ENCODE measurements around the gene MAPKAP1.

MAPKAP1 gene

DNA sequence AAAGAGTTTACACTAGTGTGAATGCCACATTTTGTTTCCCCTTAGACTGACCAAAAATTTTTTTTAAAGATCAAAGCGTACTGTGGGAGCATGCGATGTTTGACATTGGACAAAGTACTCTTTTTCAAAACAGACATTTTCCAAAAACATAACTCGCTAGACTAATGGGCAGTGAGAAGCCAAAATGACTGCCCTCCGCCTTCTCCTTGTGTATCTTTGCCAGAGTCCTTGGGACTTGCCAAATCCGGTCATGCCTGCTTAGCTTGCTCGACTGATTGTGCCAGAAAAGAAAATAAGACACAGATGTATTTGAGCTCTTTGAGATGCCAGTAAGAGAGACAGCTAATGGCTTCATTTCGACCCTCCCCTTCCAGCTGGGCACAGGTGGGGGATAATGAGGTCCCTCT is 157.5 kb downstream of the MAPKAP1 start:
- H3K4me2 ChIP-seq (ENCODE audit: low read length): no peak overlapping the region
- no peaks in the 10 kb centered on the region for H3K79me2 ChIP-seq (ENCODE audit: insufficient read depth, low read length)
- no peak overlapping the region for H3K27ac ChIP-seq (ENCODE audit: low read depth, low read length, poor library complexity, severe bottlenecking)
- no peak overlapping the region for H2AFZ ChIP-seq (ENCODE audit: low read length)
- H3K27me3 ChIP-seq (ENCODE audit: insufficient read depth, low read length): no peaks in the 10 kb centered on the region
- TF ChIP-seq, protein P1, sequence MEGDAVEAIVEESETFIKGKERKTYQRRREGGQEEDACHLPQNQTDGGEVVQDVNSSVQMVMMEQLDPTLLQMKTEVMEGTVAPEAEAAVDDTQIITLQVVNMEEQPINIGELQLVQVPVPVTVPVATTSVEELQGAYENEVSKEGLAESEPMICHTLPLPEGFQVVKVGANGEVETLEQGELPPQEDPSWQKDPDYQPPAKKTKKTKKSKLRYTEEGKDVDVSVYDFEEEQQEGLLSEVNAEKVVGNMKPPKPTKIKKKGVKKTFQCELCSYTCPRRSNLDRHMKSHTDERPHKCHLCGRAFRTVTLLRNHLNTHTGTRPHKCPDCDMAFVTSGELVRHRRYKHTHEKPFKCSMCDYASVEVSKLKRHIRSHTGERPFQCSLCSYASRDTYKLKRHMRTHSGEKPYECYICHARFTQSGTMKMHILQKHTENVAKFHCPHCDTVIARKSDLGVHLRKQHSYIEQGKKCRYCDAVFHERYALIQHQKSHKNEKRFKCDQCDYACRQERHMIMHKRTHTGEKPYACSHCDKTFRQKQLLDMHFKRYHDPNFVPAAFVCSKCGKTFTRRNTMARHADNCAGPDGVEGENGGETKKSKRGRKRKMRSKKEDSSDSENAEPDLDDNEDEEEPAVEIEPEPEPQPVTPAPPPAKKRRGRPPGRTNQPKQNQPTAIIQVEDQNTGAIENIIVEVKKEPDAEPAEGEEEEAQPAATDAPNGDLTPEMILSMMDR (IDR thresholded peaks at IDR 0.05; ENCODE audit: low read length): no peak
- no peak for TF ChIP-seq EZH2 (IDR thresholded peaks at IDR 0.05; ENCODE audit: borderline replicate concordance, low read length)
- H3K36me3 ChIP-seq (ENCODE audit: insufficient read depth, low read length): no peaks in the 10 kb centered on the region
- no peaks in the 10 kb centered on the region for H3K9me2 ChIP-seq (ENCODE audit: low read depth, low read length)
- no peaks in the 10 kb centered on the region for H3F3A ChIP-seq (ENCODE audit: insufficient read depth, low read length)
- H3K9ac ChIP-seq (ENCODE audit: low read length): no peak overlapping the region
- H3K4me3 ChIP-seq (ENCODE audit: low read depth, low read length, poor library complexity, severe bottlenecking): no peak overlapping the region
- no peaks in the 10 kb centered on the region for H3K4me1 ChIP-seq (ENCODE audit: insufficient read depth, low read length, severe bottlenecking)
- H3K9me3 ChIP-seq (ENCODE audit: low read length): no peaks in the 10 kb centered on the region
- H4K20me1 ChIP-seq (ENCODE audit: insufficient read depth, low read length): no peaks in the 10 kb centered on the region

- no peaks in the 10 kb centered on the region for H3K9me2 ChIP-seq (ENCODE audit: low read depth, low read length)
- H3K4me2 ChIP-seq (ENCODE audit: low read length): no peak overlapping the region
- no peak overlapping the region for H2AFZ ChIP-seq (ENCODE audit: low read length)
- no peaks in the 10 kb centered on the region for H4K20me1 ChIP-seq (ENCODE audit: insufficient read depth, low read length)
- H3K4me3 ChIP-seq (ENCODE audit: low read depth, low read length, poor library complexity, severe bottlenecking): no peak overlapping the region
- H3F3A ChIP-seq (ENCODE audit: insufficient read depth, low read length): no peaks in the 10 kb centered on the region
- no peak overlapping the region for H3K27ac ChIP-seq (ENCODE audit: low read depth, low read length, poor library complexity, severe bottlenecking)
- H3K9ac ChIP-seq (ENCODE audit: low read length): no peak overlapping the region
- H3K79me2 ChIP-seq (ENCODE audit: insufficient read depth, low read length): no peaks in the 10 kb centered on the region
- no peaks in the 10 kb centered on the region for H3K27me3 ChIP-seq (ENCODE audit: insufficient read depth, low read length)
- no peaks in the 10 kb centered on the region for H3K4me1 ChIP-seq (ENCODE audit: insufficient read depth, low read length, severe bottlenecking)
- H3K36me3 ChIP-seq (ENCODE audit: insufficient read depth, low read length): no peaks in the 10 kb centered on the region
- TF ChIP-seq, protein P1 (IDR thresholded peaks at IDR 0.05; ENCODE audit: low read length): no peak
- TF ChIP-seq EZH2 (IDR thresholded peaks at IDR 0.05; ENCODE audit: borderline replicate concordance, low read length): no peak
- H3K9me3 ChIP-seq (ENCODE audit: low read length): no peaks in the 10 kb centered on the region
Measured at GRCh38 chr9:125549039-125549438, 158.0 kb downstream of the MAPKAP1 start.

DNA sequence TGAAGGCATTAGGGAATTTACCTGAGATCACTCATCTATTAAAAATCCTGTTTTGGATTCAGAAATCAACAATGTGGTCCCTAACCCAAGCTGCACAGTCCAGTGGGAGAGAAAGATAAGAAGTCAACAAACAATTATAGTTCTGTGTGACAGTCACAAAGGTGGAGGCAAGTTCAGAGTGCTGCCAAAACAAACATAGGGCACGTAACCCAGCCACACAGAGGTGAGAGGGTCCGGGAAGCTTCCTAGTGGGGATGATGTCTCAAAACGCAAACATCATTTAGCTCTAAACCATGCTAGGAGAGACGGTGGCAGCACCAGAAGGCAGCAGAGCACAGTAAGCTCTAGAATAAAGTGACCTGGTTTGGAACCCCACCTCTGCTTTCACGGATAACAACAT is 158.9 kb downstream of the MAPKAP1 start:
- no peak overlapping the region for H3K4me2 ChIP-seq (ENCODE audit: low read length)
- no peak overlapping the region for H2AFZ ChIP-seq (ENCODE audit: low read length)
- no peaks in the 10 kb centered on the region for H3K27me3 ChIP-seq (ENCODE audit: insufficient read depth, low read length)
- H3K4me3 ChIP-seq (ENCODE audit: low read depth, low read length, poor library complexity, severe bottlenecking): no peak overlapping the region
- H3K4me1 ChIP-seq (ENCODE audit: insufficient read depth, low read length, severe bottlenecking): no peaks in the 10 kb centered on the region
- no peaks in the 10 kb centered on the region for H3K9me3 ChIP-seq (ENCODE audit: low read length)
- H3K9me2 ChIP-seq (ENCODE audit: low read depth, low read length): no peaks in the 10 kb centered on the region
- TF ChIP-seq EZH2 (IDR thresholded peaks at IDR 0.05; ENCODE audit: borderline replicate concordance, low read length): no peak
- TF ChIP-seq, protein P1 (IDR thresholded peaks at IDR 0.05; ENCODE audit: low read length): no peak
- H3K9ac ChIP-seq (ENCODE audit: low read length): no peak overlapping the region
- H4K20me1 ChIP-seq (ENCODE audit: insufficient read depth, low read length): no peaks in the 10 kb centered on the region
- no peaks in the 10 kb centered on the region for H3K79me2 ChIP-seq (ENCODE audit: insufficient read depth, low read length)
- no peaks in the 10 kb centered on the region for H3K36me3 ChIP-seq (ENCODE audit: insufficient read depth, low read length)
- H3F3A ChIP-seq (ENCODE audit: insufficient read depth, low read length): no peaks in the 10 kb centered on the region
- H3K27ac ChIP-seq (ENCODE audit: low read depth, low read length, poor library complexity, severe bottlenecking): no peak overlapping the region
